UCSD-AML1 (cell line): Measurements from ENCODE around the gene HLCS.

ENCODE experiments used
- DNase-seq: peaks from one replicate; lab custom pipeline; 2025; ENCODE audit not compliant: unreplicated experiment; lab: John Stamatoyannopoulos, UW

Gene HLCS

DNA sequence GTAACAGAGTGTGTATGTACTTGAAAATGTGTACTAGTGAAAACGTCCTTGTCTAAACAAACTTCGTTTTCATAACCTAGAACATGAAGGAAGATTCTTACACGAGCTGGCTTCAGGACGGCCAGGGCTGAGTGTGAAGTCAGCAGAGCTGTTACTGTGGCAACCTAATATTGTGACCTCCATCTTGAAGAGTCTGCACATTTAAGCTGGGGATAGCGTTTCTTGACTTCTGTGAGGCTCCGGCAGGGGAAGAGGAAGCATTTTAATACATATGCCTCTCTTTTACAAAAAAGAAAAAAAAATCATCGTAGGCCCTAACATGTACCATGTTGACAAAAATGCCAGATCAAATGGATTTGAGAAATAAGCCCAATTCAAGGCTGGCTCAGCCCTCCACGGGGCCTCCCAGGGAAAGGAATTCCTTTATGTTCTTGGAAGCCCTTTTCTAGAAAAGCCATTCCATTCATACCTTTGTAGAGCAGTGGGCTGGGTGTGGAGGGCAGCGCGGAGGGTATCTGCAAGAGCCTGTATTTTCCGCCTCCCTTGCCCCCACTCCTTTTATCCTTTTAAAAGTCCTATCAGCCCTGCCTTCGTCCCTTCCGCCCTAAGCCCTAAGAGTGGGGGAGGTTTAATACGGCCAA, 216.4 kb downstream of the HLCS start:
- no peak for DNase-seq

DNA sequence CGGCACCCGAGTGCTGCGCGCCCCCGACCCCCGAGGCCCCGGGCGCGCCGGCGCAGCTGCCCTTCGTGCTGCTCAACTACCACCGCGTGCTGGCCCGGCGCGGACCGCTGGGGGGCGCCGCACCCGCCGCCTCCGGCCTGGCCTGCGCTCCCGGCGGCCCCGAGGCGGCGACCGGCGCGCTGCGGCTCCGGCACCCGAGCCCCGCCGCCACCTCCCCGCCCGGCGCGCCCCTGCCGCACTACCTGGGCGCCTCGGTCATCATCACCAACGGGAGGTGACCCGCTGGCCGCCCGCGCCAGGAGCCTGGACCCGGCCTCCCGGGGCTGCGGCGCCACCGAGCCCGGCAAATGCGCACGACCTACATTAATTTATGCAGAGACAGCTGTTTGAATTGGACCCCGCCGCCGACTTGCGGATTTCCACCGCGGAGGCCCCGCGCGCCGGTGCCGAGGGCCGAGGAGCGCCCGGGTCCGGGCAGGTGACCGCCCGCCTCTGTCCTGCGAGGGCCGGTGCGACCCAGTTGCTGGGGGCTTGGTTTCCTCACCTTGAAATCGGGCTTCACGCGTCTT, 218.6 kb downstream of the HLCS start:
- DNase-seq: peak; percentile 30

DNA sequence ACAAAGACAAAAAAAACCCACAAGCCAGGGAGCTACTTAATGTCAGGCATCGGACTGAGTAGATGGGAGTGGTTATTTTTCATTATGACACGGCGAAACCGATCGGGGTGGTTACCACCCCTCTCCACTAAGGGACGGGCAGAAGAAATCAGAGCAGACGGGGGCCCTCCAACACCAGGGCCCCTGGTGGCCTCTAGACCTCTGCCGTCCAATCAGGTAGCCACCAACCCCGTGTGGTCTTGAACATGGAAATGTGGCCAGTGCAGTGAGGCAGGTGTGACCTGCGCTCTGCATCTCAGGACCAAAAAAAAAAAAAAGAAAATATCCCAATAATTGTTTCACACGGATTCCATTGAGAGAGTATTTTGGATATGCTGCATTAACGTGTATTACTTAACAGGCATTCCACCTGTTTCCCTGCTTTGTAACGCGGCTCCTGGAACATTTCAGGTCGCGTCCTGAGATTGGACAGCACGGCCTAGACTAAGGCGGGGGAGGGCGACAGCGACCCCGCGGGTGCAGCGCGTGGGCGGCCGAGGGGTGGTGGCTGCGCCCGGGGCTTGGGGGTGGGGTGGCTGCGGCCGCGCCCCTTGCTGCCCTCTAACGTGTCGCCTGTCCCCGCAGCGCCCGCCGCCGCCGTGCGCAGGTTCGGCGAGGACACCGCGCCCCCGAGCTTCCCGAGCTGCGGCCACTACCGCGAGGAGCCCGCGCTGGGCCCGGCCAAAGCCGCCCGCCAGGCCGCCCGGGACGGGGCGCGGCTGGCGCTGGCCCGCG, 219.2 kb downstream of the HLCS start:
- DNase-seq: no peak

DNA sequence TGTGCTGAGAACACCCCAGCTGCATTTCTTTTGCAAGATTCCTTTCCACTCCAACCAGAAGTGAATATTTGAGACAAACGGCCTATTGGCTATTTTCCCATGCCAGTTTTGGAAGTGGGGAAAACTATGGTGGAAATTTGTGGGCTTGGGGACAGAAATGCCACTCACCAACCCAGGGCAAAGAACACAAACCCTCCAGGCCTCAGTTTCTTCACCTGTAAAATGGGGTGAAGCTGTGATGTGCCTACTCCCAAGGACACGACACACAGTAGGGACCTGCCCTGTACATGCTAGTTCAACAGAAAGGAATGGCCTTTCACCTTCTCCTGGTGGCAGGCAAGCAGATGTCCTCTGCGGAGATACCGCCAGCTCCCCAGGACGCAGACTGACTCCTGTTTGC, 221.0 kb downstream of the HLCS start:
- DNase-seq: no peak

DNA sequence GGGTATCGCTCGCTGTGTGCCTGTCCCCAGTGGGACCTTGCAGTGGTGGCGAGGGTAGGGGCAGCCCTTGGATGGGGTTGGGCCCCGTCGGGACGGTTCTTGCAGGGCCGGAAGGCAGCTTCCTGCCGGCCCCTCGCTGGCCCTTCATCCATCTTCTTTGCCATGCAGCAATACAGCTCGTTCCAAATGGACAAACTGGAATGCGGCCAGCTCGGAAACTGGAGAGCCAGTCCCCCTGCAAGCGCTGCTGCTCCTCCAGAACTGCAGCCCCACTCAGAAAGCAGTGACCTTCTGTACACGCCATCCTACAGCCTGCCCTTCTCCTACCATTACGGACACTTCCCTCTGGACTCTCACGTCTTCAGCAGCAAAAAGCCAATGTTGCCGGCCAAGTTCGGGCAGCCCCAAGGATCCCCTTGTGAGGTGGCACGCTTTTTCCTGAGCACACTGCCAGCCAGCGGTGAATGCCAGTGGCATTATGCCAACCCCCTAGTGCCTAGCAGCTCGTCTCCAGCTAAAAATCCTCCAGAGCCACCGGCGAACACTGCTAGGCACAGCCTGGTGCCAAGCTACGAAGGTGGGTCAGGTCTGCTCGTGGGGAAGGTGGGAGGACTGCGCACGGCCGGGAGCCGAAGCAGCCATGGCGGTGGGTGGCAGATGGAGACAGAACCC, 221.8 kb downstream of the HLCS start:
- DNase-seq: no peak

DNA sequence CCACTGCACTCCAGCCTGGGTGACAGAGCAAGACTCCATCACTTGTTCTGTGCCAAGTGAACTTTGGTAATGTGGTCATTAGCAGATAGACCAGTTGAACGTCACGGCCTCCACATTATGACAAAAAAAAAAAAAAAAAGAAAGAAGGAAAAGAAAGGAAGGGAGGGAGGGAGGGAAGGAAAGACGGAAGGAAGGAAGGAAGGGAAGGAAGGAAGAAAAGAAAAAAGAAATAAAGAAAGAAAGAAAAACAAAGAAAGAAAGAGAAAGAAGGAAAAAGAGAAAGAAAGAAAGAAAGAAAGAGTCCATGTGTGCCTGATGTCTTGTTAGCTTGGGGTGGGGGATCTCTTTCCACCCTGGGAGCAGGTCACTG, 222.3 kb downstream of the HLCS start:
- no peak for DNase-seq

DNA sequence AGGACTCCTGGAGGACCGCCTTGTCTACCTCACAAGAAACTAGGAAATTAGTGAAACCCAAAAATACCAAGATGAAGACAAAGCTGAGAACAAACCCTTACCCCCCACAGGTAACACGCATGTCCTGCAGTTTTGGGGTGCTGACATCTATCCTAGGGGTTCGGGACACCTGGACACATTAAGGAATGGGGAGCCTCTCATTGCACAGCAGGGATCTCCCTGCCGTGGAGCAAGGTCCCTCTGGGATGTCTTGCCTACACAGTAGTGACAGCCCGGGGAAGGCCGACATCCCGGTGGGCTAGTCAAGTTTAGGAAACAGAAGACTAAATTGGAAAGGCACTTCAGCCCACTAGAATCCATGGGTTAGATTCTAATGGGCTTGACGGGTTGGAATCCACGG, 223.0 kb downstream of the HLCS start:
- DNase-seq: no peak

DNA sequence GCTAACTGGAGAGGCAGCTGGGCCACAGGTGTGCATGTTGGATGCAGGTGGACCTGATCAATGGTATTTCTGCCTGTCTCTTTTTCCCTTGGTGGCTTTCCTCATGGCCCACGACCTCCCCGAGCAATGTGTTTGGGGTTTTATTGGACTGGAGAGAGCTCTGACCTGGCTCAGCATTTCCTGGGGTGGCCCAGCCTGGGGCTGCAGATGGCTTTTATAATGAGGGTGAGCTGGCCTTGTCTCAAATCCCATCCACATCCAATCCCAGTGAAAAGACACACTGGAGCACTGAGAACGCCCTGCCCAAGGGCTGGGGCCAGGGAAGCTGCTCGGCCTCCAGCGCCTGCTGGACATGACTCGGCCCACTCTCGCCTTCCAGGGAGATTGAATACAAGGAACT, 223.5 kb downstream of the HLCS start:
- DNase-seq: no peak

DNA sequence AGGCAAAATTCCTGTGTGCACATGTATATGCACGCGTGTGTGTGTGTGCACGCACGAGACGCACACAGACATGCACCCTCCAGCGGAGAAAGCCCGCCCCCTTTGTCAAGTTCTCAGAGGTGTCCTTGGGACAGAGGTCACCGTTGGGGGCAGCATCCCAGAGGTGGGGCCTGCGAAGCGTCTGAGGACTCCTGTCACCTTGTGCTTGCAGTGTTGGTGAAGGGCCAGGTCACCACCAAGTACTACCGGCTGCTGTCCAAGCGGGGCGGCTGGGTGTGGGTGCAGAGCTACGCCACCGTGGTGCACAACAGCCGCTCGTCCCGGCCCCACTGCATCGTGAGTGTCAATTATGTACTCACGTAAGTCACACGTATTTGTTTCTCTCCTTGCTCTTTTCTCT, 225.0 kb downstream of the HLCS start:
- DNase-seq: no peak

DNA sequence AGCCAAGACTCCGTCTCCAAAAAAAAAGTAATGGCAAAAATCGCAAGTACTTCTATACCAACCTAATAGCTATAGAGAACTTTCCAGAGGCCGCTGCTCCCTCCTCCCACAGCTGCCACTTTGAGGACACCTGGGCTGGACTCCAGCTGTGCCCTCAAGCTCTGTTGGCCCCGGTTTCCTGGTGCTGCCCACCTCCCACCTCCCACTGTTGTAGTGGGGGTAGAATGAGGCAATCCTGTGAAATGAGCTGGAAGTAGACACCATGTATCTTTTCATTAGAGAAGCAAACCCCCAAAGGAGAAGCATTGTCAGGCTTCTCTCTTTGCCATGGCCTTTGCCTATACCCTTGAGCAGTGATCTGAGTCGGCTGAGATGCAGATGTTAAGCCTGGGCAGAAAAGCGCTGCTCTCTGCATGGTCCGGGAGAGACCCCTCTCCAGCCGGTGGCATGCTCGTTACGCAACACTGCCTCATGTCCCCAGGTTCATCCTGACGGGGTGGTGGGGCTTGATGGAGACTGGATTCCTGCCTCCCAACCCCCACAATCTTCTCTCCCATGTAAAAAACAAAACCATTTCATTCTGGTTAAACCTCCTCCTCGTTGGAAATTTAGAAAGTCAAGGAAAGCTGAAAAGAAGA, 227.9 kb downstream of the HLCS start:
- DNase-seq: no peak

DNA sequence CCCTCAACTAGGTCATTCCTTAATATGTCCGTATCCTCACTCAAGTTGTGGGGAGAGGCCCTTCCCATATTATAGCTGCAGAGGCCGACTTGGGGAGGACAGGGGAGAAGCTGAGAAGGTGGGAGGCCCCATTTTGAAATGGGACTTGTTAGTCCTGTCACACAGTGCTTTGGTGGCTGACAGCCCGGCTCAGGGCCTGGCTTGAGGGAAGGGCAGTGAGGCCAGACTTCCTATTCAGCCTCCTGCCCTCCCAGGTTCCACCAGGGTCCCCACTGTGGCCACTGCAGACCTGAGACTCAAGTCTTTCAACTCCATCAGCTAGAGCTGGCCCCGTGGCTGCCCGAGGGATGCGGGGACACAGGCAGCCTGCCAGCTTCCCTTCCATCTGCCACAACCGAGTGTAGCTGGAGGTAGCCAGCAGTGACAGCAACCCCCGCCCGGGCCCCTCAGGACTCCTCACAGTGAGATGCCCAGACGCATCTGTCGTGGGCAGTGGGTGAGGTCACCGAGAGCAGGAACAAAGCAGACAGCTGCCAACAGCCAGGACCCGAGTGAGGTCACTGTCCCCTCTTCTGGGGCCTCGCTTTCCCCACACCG, 230.6 kb downstream of the HLCS start:
- no peak for DNase-seq

DNA sequence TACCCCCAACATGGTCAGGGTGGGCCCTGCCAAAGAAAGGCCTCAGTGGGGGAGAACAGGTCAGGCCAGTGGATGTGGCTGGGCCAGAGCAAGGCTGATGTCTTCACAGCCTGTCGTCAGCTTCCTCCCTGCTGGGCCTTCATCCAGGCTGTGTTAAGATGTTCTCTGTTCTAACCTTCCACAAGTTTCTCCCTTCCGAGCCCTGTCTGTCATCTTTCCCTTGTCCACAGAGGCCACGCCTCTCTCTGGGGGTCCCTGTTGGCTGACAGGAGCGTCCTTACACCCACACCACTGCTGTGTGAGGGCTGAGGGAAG, 231.3 kb downstream of the HLCS start:
- DNase-seq: no peak

DNA sequence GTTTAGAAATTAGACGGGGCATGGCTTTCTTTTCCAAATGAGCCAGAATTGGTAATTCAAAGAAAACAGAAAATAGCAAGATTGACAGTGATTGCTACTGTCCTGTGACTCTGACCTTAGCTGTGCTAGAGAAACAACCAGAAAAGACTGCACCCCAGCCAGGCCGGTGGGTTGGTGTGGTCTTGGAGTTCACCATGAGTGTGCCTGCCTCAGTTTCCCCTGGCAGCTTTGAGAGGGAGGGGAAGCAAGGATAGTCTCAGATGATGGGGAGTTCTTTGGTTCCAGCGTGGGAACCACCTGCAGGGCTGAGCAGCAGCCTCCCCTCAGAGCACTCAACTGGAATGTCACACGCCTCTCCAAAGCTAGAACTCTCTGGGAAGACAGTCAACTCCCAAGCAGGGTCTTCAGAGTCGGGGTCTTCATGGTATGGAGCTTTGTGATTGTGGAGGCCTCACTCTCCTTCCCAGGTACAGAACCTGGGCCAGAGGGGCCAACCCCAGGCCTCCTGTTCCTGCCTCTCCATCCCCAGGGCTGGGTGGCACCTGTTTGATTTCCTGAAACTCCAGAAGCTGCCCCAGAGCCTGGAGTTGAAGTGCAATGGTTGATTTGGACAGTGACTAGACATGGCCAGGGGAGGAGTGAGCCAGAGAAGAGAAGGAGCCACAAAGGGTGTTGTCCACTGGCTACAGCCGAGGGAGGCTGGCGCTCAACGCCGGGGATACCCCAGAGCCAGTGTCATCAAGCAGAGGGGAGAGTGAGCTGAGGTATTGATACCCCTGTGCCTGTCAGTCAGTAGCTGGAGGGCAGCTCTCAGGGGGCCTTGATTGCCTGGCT, 231.9 kb downstream of the HLCS start:
- DNase-seq: no peak

DNA sequence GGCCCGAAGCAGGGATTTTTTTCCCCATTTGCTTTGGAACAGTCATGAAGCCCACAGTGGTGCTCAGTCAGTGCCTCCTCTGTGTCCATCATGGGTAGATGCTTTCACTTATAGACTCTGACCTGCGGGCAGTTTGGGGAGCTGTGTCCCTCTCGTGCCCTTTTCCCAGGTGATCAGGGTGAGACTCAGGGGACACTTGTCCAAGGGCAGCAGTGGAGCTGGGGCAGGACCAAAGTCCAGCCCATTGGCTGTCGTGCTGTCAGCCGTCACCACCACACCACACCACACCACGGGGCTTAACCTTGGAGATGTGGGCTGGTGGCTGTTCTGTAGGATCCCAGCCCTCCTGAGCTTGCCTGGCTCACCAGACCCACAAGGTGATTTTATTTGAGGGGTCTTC, 232.6 kb downstream of the HLCS start:
- no peak for DNase-seq

DNA sequence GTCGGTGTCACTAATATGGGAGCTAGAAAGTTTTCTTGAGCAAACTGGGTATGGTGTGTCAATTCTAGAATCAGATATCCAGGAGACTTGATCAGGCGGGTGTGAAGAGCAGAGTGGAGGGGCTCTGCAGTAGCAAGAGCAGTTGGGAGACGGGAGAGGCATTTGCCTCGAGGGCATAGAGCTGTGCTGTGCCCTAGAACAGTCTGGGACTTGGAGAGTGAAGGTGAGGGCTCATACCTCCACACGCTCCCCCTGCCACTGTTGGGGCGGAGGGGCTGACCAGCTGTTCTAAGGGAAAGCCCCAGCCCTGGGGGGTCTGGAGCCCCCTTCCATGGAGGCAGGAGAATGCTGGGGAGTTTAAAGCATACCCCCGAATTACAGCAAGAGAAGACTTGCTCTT, 233.7 kb downstream of the HLCS start:
- no peak for DNase-seq

DNA sequence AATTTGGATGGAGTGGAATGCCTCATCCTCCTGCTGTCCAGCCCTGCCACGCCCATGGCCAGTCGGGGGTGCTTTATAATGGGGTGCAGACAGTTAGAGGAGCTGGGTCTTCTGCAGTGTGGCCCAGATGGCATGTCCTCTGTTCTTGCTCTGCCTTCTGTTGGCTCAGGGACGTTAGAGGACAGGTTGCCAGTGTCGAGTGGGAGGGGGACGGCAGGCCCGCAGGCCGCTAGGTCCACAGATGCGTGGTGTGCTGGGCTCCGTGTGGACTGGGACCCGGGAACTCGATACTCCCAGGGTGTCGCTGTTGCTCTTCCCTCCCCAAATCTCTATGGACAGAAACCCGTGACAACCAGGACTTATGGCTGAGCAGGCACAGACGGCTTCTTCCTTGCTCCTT, 234.3 kb downstream of the HLCS start:
- DNase-seq: no peak

DNA sequence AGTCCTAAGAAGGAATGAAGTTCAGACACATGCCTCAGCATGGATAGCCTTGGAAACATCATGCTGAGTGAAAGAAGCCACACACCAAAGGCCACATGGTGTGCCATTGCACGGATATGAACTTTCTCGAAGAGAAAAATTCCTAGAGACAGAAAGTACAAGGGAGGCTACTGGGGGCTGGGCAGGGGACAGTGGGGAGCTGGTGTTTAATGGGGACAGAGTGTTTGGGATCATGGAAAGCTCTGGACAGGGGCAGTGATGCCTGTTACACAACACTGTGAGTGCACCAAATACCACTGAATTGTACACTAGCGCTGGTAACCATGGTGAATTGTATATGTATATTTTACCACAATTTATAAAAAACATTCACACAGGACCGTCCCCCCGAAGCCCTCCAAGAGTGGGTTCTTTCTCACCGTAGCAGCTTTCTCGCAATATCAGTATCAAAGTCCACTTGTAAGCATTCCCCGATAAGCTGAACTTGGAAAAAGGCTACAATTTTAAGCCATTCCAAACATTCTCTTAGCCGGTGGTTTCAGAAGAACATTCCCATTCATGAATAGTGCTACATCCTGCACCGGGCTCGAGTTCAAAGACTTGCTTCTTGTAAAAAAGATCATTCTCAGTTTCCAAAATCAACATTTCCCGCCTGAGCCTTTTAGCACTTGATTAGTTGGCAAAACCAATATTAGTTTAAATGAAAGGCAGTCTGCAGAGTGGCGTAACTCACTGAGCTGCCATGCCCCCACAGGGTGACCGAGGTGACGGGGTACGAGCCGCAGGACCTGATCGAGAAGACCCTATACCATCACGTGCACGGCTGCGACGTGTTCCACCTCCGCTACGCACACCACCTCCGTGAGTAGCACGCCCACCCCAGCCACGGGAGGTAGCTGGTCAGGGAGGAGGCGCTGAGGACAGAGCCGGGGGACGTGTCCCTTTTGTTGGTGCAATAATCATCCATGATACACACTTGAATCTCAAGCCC, 235.9 kb downstream of the HLCS start:
- DNase-seq: no peak

DNA sequence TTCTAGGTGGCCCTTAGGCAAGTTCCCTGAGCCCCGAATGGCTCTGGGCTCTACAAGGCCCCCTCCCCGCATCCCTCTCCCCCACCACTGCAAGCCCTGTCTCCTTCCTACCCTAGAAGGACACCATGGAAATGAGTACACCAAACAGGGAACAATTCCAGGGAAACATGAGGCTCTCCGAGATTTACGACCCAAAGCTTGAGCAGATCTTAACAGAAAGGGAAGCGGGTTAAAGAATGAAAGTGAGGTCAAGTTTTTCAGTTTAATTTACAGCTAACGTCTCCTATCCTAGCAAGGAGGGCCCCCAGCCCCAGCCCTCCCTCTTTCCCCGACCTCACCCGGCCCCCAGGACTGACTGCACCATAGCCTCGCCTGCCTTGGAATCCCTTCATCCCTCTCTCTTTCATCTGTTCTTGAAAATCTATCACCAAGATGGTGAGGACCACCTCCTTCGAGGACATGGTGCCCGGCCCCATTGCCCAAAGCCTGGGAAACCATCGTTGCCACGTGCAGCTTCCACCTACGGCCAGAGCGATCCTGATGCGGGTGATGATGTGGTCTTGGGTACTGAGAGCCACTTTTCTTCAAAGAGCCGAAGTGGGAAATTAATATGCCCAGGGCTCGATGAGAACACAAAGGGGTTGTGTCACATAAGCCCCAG, 237.0 kb downstream of the HLCS start:
- no peak for DNase-seq
